ENCODE data around the gene ODAD2.

Gene ODAD2

DNA sequence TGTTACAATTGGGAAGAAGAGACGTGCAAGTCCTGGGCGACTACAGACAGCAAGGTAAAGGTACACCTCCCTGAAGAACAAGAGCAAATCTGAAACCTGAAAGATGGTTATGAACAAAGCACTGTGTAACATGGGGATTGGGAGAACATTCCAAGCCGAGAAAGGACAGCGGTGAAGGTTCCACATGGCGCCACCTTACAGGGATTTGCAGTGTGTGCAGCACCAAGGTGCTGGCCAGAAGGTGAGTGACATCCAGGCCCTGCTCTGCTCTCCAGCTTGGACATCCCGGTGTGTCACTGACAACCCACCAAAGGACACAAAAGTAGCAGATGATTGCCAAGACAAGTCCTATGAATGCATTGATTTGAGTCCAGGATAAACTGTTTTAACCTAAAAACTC lies 165.1 kb downstream of the ODAD2 start:
- Histone ChIP-seq H3K9me3 (ENCODE audit: control insufficient read depth, insufficient read depth, low read length) (no peaks in the 10 kb centered on the region), H3K4me3 (ENCODE audit: low read depth, low read length) (no peak overlapping the region), H3K4me1 (ENCODE audit: control insufficient read depth, insufficient read depth, low read length) (no peaks in the 10 kb centered on the region), H3K27me3 (ENCODE audit: control insufficient read depth, insufficient read depth, low read length) (no peaks in the 10 kb centered on the region), H3K9ac (ENCODE audit: low read depth, low read length) (no peak overlapping the region), H3K36me3 (ENCODE audit: control insufficient read depth, insufficient read depth, low read length) (no peaks in the 10 kb centered on the region)

DNA sequence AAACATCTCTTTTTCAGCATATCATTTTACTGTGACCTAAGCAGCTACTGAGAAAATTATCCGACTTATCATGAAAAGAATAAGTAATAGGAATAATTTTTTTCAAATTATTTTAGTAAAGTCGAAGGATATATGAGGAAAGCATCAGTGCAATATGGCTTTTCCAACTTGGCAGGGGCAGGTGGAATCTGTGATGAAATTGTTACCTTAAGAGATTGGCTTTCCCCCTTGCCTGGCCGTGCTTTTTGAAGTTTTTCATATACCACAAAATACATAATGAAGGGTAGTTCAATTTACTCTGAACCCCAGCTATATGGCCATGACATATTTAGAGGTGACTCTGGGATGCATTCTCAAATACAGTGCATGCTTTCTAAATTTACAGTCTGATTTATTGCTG lies 166.1 kb downstream of the ODAD2 start:
- H3K9ac ChIP-seq (ENCODE audit: low read depth, low read length) = no peak overlapping the region
- H3K4me3 ChIP-seq (ENCODE audit: low read depth, low read length) = no peak overlapping the region
- no peaks in the 10 kb centered on the region for H3K4me1 ChIP-seq (ENCODE audit: control insufficient read depth, insufficient read depth, low read length)
- no peaks in the 10 kb centered on the region for H3K36me3 ChIP-seq (ENCODE audit: control insufficient read depth, insufficient read depth, low read length)
- H3K9me3 ChIP-seq (ENCODE audit: control insufficient read depth, insufficient read depth, low read length) = no peaks in the 10 kb centered on the region
- no peaks in the 10 kb centered on the region for H3K27me3 ChIP-seq (ENCODE audit: control insufficient read depth, insufficient read depth, low read length)

DNA sequence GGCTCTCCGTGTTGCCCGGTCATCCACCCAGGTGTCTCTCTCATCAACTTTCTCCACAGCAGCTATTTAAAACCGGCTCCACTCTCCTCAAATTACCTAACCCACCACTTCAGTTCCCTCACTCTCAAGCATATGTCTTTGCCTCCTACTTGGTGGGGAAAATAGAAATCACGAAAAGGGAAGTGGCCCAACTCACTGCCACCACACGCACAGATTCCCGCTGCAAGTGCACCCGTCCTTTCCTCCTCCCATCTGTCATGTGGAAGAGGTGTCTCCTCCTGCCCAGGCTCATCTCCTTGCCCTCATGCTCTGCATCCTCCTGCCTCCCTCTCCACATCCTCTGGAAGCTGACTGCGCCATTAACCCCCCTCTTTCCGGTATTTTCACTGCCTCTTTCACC lies 172.5 kb downstream of the ODAD2 start:
- no peaks in the 10 kb centered on the region for H3K9me3 ChIP-seq (ENCODE audit: control insufficient read depth, insufficient read depth, low read length)
- no peaks in the 10 kb centered on the region for H3K27me3 ChIP-seq (ENCODE audit: control insufficient read depth, insufficient read depth, low read length)
- no peak overlapping the region for H3K4me3 ChIP-seq (ENCODE audit: low read depth, low read length)

DNA sequence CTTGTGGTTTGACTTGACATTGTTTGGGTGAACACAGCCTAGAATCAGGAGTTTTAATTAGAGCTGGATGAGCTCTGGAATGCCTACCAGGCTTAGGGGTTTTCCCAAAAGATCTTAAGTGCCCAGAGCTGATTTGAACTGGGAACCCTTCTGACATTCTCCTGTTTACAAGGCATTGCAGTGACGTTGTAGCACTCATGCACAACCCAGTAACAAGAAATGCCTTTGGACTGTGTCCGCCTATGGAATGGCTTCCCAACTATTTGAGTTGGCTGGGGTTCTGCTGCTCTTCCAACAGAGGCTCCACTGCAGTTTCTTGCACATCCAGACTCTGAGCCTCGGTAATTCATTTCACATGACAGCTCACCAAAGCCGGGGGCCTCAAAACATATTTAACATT lies 176.6 kb downstream of the ODAD2 start:
- Histone ChIP-seq H3K4me1 (ENCODE audit: control insufficient read depth, insufficient read depth, low read length) (no peaks in the 10 kb centered on the region), H3K27me3 (ENCODE audit: control insufficient read depth, insufficient read depth, low read length) (no peaks in the 10 kb centered on the region), H3K9ac (ENCODE audit: low read depth, low read length) (no peak overlapping the region), H3K36me3 (ENCODE audit: control insufficient read depth, insufficient read depth, low read length) (no peaks in the 10 kb centered on the region), H3K9me3 (ENCODE audit: control insufficient read depth, insufficient read depth, low read length) (no peaks in the 10 kb centered on the region), H3K4me3 (ENCODE audit: low read depth, low read length) (no peak overlapping the region)

More for the DNA sequence above, 172.5 kb downstream of the ODAD2 start:
- no peak overlapping the region for H3K9ac ChIP-seq (ENCODE audit: low read depth, low read length)
- no peaks in the 10 kb centered on the region for H3K4me1 ChIP-seq (ENCODE audit: control insufficient read depth, insufficient read depth, low read length)
- no peaks in the 10 kb centered on the region for H3K36me3 ChIP-seq (ENCODE audit: control insufficient read depth, insufficient read depth, low read length)

DNA sequence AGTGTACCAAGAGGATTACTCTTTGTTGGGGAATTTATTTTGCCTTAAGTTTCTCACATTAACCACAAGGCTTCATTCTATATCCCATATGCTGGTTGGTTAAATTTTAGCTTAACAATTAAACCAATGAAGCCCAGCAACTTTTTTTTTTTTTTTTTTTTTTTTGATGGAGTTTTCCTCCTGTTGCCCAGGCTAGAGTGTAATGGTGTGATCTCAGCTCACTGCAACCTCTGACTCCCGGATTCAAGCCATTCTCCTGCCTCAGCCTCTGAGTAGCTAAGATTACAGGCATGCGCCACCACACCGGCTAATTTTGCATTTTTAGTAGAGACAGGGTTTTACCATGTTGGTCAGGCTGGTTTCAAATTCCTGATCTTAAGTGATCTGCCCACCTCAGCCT lies 178.2 kb downstream of the ODAD2 start:
- H3K4me1 ChIP-seq (ENCODE audit: control insufficient read depth, insufficient read depth, low read length) = no peaks in the 10 kb centered on the region
- H3K9ac ChIP-seq (ENCODE audit: low read depth, low read length) = no peak overlapping the region
- H3K36me3 ChIP-seq (ENCODE audit: control insufficient read depth, insufficient read depth, low read length) = no peaks in the 10 kb centered on the region
- H3K4me3 ChIP-seq (ENCODE audit: low read depth, low read length) = no peak overlapping the region
- H3K27me3 ChIP-seq (ENCODE audit: control insufficient read depth, insufficient read depth, low read length) = no peaks in the 10 kb centered on the region
- H3K9me3 ChIP-seq (ENCODE audit: control insufficient read depth, insufficient read depth, low read length) = no peaks in the 10 kb centered on the region

DNA sequence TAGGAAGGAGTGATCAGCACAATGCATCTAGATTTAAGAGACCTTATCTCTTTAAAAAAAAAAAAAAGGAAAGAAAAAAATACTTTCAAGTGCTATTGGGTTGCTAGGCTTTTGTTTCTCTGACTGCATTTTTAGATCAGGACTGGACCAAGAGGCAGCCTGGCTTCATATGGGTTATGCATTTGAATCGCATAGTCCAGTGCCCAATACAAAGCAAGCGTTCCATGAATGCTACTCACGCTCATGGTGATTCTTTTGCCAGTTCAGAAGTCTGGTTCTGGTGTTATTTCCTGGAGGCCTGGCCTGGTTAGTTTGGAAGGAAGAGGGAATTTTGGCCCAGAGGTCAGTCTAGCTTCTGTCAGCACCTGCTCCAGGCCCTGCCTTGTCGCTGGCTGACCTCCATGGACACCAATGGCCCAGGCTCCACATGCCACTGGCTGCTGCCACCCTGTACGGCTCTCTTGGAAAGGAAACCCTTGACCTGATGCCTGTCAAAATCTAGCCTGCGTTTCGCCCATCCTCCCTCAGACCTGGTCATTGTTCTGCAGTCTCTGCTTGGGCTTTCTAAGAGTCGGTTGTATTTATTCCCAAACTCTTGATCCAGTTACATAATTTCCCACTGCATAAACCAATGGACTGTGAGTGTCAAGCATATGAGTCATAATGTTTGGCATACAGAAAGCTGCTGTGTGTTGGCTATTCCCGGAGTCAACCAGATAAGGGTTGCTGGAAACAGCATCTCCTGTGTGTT lies 178.9 kb downstream of the ODAD2 start:
- Histone ChIP-seq H3K4me3 (ENCODE audit: low read depth, low read length) (no peak overlapping the region), H3K9ac (ENCODE audit: low read depth, low read length) (no peak overlapping the region), H3K27me3 (ENCODE audit: control insufficient read depth, insufficient read depth, low read length) (no peaks in the 10 kb centered on the region)

DNA sequence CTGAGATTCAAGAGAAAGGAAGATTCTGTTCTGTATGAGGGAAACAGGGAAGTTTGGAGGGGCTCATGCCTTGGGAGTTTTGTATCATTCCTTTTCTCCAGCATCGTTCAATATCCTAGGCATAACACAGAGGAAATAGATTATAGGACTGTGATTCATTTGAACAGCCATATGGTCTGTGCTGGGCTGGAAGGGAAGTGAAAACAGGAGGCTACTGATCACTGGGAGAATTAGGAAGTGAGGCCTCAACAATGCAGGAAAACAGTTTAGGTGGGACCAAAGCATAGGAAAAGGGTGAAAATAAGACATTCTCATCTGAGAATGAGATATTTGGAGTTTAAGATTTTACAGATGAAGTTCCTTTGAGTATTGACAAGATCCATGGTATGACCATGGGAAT lies 182.6 kb downstream of the ODAD2 start:
- Histone ChIP-seq H3K4me3 (ENCODE audit: low read depth, low read length) (no peak overlapping the region), H3K9me3 (ENCODE audit: control insufficient read depth, insufficient read depth, low read length) (no peaks in the 10 kb centered on the region), H3K36me3 (ENCODE audit: control insufficient read depth, insufficient read depth, low read length) (no peaks in the 10 kb centered on the region), H3K27me3 (ENCODE audit: control insufficient read depth, insufficient read depth, low read length) (no peaks in the 10 kb centered on the region), H3K4me1 (ENCODE audit: control insufficient read depth, insufficient read depth, low read length) (no peaks in the 10 kb centered on the region), H3K9ac (ENCODE audit: low read depth, low read length) (no peak overlapping the region)

More for the DNA sequence above, 178.9 kb downstream of the ODAD2 start:
- Histone ChIP-seq H3K4me1 (ENCODE audit: control insufficient read depth, insufficient read depth, low read length) (no peaks in the 10 kb centered on the region), H3K9me3 (ENCODE audit: control insufficient read depth, insufficient read depth, low read length) (no peaks in the 10 kb centered on the region), H3K36me3 (ENCODE audit: control insufficient read depth, insufficient read depth, low read length) (no peaks in the 10 kb centered on the region)

DNA sequence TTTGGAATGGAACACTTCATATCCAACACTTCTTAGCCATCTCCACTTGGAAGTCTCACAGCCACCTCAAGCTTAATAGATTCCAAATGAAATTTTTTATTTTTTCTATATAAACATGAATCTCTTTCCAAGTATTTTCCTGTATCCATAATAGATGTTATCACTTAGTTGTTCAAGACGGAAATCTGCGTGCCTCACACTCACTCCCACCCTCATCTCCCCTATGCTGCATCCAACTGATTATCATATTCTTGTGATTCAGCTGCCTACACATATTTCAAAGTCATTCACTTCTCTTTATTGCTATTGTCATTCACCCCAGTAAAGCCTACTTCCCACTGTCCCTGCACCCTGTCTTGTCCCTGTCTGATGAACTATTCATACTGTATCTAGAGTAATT lies 183.0 kb downstream of the ODAD2 start:
- no peaks in the 10 kb centered on the region for H3K36me3 ChIP-seq (ENCODE audit: control insufficient read depth, insufficient read depth, low read length)
- H3K4me1 ChIP-seq (ENCODE audit: control insufficient read depth, insufficient read depth, low read length) = no peaks in the 10 kb centered on the region
- H3K4me3 ChIP-seq (ENCODE audit: low read depth, low read length) = no peak overlapping the region
- no peak overlapping the region for H3K9ac ChIP-seq (ENCODE audit: low read depth, low read length)
- H3K27me3 ChIP-seq (ENCODE audit: control insufficient read depth, insufficient read depth, low read length) = no peaks in the 10 kb centered on the region
- H3K9me3 ChIP-seq (ENCODE audit: control insufficient read depth, insufficient read depth, low read length) = no peaks in the 10 kb centered on the region

DNA sequence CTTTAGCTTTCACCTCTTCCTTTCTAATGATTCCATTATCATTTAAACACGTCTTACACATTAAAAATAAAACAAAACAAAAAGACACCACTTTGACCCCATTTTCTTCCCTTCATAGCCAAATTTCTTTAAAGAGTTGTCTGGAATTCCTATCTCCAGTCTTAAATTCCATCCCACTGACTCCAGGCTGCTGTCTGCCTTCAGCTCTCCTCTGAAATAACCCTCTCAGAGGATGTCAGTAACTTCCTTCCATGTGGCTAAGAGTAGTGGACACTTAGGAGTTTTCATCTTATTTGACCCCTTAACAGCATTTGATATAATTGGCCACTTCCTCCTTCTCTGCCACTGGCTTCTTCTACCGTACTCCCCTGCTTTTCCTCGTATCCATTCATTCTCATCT lies 183.6 kb downstream of the ODAD2 start:
- H3K4me1 ChIP-seq (ENCODE audit: control insufficient read depth, insufficient read depth, low read length) = no peaks in the 10 kb centered on the region
- H3K27me3 ChIP-seq (ENCODE audit: control insufficient read depth, insufficient read depth, low read length) = no peaks in the 10 kb centered on the region
- no peak overlapping the region for H3K4me3 ChIP-seq (ENCODE audit: low read depth, low read length)
- H3K36me3 ChIP-seq (ENCODE audit: control insufficient read depth, insufficient read depth, low read length) = no peaks in the 10 kb centered on the region
- H3K9me3 ChIP-seq (ENCODE audit: control insufficient read depth, insufficient read depth, low read length) = no peaks in the 10 kb centered on the region
- H3K9ac ChIP-seq (ENCODE audit: low read depth, low read length) = no peak overlapping the region

DNA sequence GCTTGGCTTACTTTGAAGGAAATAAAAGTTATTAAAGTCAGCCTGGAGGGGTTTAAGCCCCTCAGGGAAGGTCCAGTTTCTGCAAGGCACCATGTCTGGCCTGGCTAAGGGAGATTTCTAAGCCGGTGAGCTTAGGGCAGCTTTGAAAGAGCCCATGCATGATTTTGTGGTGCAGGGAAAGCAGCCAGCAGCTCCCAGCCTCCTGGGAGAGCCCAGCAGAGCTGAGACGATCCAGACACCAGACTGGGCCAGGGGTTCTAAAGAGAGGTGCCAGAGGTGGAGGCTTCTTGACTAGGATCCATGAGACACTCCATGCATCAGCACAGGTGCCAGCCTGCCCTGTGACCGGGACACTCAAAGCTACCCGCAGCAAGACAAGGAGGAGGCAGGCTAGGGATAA lies 193.7 kb downstream of the ODAD2 start:
- Histone ChIP-seq H3K4me1 (ENCODE audit: control insufficient read depth, insufficient read depth, low read length) (no peaks in the 10 kb centered on the region), H3K27me3 (ENCODE audit: control insufficient read depth, insufficient read depth, low read length) (no peaks in the 10 kb centered on the region), H3K4me3 (ENCODE audit: low read depth, low read length) (no peak overlapping the region), H3K36me3 (ENCODE audit: control insufficient read depth, insufficient read depth, low read length) (no peaks in the 10 kb centered on the region), H3K9me3 (ENCODE audit: control insufficient read depth, insufficient read depth, low read length) (no peaks in the 10 kb centered on the region), H3K9ac (ENCODE audit: low read depth, low read length) (no peak overlapping the region)

DNA sequence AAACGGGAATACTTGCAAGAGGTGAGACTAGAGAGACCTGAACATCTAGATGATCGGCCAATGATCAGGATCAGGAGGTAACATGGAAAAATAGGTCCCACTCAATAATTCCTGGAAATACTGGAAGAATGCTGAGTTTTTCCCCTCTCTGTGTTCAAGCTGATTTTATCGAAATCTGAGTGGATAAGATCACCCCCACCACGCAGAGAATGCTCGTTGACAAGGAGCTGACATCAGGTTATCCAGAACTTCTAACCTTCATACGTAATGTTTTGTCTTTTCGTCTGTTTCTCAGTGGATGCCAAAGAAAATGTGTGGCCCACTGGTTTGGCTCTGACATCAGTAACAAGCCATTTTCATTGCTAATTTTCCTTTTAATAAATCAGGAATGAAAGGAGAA lies 194.7 kb downstream of the ODAD2 start:
- Histone ChIP-seq H3K36me3 (ENCODE audit: control insufficient read depth, insufficient read depth, low read length) (no peaks in the 10 kb centered on the region), H3K9ac (ENCODE audit: low read depth, low read length) (no peak overlapping the region), H3K27me3 (ENCODE audit: control insufficient read depth, insufficient read depth, low read length) (no peaks in the 10 kb centered on the region), H3K4me1 (ENCODE audit: control insufficient read depth, insufficient read depth, low read length) (no peaks in the 10 kb centered on the region), H3K4me3 (ENCODE audit: low read depth, low read length) (no peak overlapping the region), H3K9me3 (ENCODE audit: control insufficient read depth, insufficient read depth, low read length) (no peaks in the 10 kb centered on the region)

DNA sequence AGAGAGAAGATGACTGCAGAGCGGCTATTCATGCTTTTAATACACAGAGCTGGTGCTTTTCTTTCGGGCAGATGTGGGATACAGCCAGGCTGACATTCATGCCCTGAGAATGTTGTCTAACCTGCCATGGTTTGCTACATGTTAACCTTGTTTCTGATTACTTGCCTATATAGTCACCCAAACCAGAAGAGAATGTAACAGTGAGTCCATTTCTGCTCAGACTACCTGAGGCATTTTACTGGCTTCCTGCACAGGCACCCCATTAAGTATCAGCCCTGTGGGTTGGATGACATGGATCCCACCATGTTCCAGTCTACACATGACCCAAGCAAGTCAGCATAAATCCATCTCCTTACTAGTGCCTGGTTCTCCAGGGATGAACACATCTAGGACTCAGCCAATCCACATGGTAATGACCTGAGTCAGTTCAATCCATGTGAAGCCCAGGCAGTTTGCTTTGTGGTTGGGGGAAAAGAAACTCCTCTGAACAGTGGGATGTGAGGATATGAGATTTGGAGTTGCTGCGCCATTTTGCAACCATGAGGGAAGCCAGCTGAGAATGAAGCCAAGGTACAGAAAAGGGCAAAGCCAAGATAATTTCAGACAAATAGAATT lies 197.6 kb downstream of the ODAD2 start:
- Histone ChIP-seq H3K36me3 (ENCODE audit: control insufficient read depth, insufficient read depth, low read length) (no peaks in the 10 kb centered on the region), H3K4me1 (ENCODE audit: control insufficient read depth, insufficient read depth, low read length) (no peaks in the 10 kb centered on the region), H3K9ac (ENCODE audit: low read depth, low read length) (no peak overlapping the region), H3K4me3 (ENCODE audit: low read depth, low read length) (no peak overlapping the region), H3K9me3 (ENCODE audit: control insufficient read depth, insufficient read depth, low read length) (no peaks in the 10 kb centered on the region), H3K27me3 (ENCODE audit: control insufficient read depth, insufficient read depth, low read length) (no peaks in the 10 kb centered on the region)
